GM12801 (cell line): ENCODE results near the gene ASB4.

Experiments
- CTCF ChIP-seq: IDR thresholded peaks from one replicate; pipeline ENCODE4 v1.5.1; 2011; ENCODE audit warnings: control low read depth; ENCODE audit not compliant: insufficient read length; ENCODE audit errors: extremely low read depth

The ASB4 gene

GRCh38 chr7:95553939-95554338, 68.2 kb downstream of the ASB4 start:
- no peak for TF ChIP-seq CTCF

GRCh38 chr7:95556777-95557176, 71.0 kb downstream of the ASB4 start:
- TF ChIP-seq CTCF = no peak

- TF ChIP-seq CTCF = no peak
Observed at GRCh38 chr7:95558864-95559263, 73.1 kb downstream of the ASB4 start.

- TF ChIP-seq CTCF = no peak
Observed at GRCh38 chr7:95560674-95561073, 74.9 kb downstream of the ASB4 start.

GRCh38 chr7:95569720-95570119, 84.0 kb downstream of the ASB4 start:
- TF ChIP-seq CTCF = no peak

- no peak for TF ChIP-seq CTCF
Observed at GRCh38 chr7:95577137-95577536, 91.4 kb downstream of the ASB4 start.

GRCh38 chr7:95578299-95578855, 92.6 kb downstream of the ASB4 start:
- TF ChIP-seq CTCF = no peak
